HepG2 (cell line): ENCODE measurements around the gene WFDC5. TPM values are rescaled to one million over a fixed set of nuclear protein-coding genes. Genes with fewer than 3 reads are reported as not detected.

ENCODE experiments used
- EHMT2 ChIP-seq: fragments of 200-600 bp; sonication (generic); IDR thresholded peaks from 2 replicates; pipeline ENCODE4 v1.7.0; 2017; ENCODE audit warnings: antibody characterized with exemption, low read depth, low read length, borderline replicate concordance
- ELF1 ChIP-seq: sonication (generic); formaldehyde crosslinking; IDR thresholded peaks from 2 replicates; pipeline ENCODE4 v1.4.0; 2020; ENCODE audit warnings: missing genetic modification reagents
- GFI1 ChIP-seq: sonication (generic); formaldehyde crosslinking; IDR thresholded peaks from 2 replicates; pipeline ENCODE4 v1.5.0; 2020; ENCODE audit warnings: missing genetic modification reagents, mild to moderate bottlenecking, borderline replicate concordance
- HES4 ChIP-seq: sonication (generic); formaldehyde crosslinking; IDR thresholded peaks from 2 replicates; pipeline ENCODE4 v1.9.0; 2021; ENCODE audit warnings: mild to moderate bottlenecking, missing genetic modification reagents, borderline replicate concordance
- IRF9 ChIP-seq: sonication (generic); formaldehyde crosslinking; IDR thresholded peaks from 2 replicates; pipeline ENCODE4 v1.8.0; 2022; ENCODE audit warnings: missing genetic modification reagents, mild to moderate bottlenecking, borderline replicate concordance
- KDM1A ChIP-seq: IDR thresholded peaks from 2 replicates; pipeline ENCODE4 v1.6.1; 2016; ENCODE audit warnings: missing compliant biosample characterization
- MIER3 ChIP-seq: IDR thresholded peaks from 2 replicates; pipeline ENCODE4 v1.6.1; 2016; ENCODE audit warnings: missing compliant biosample characterization, borderline replicate concordance
- MXD1 ChIP-seq: sonication (generic); formaldehyde crosslinking; IDR thresholded peaks from 2 replicates; pipeline ENCODE4 v1.4.0; 2020; ENCODE audit warnings: mild to moderate bottlenecking, missing genetic modification reagents
- NFRKB ChIP-seq: fragments of 450-650 bp; IDR thresholded peaks from 2 replicates; pipeline ENCODE4 v1.6.1; 2017
- NKX3-1 ChIP-seq: sonication (generic); formaldehyde crosslinking; IDR thresholded peaks from 2 replicates; pipeline ENCODE4 v1.5.0; 2020; ENCODE audit warnings: missing genetic modification reagents
- RBFOX2 ChIP-seq: fragments of 200-400 bp; formaldehyde crosslinking; IDR thresholded peaks from 2 replicates; pipeline ENCODE4 v1.6.1; 2017; ENCODE audit warnings: low read depth, mild to moderate bottlenecking, low read length
- RFX3 ChIP-seq: IDR thresholded peaks from 2 replicates; pipeline ENCODE4 v1.6.1; 2016; ENCODE audit warnings: missing biosample characterization, missing genetic modification reagents
- SNAPC4 ChIP-seq: sonication (generic); formaldehyde crosslinking; IDR thresholded peaks from 2 replicates; pipeline ENCODE4 v1.4.0; 2020; ENCODE audit warnings: mild to moderate bottlenecking, missing genetic modification reagents
- SP2 ChIP-seq: sonication (generic); formaldehyde crosslinking; IDR thresholded peaks from 2 replicates; pipeline ENCODE4 v1.5.1; 2020; ENCODE audit warnings: mild to moderate bottlenecking, missing genetic modification reagents
- ZBTB10 ChIP-seq: sonication (generic); formaldehyde crosslinking; IDR thresholded peaks from 2 replicates; pipeline ENCODE4 v1.4.0; 2020; ENCODE audit warnings: missing genetic modification reagents, borderline replicate concordance
- ZBTB34 ChIP-seq: sonication (generic); formaldehyde crosslinking; IDR thresholded peaks from 2 replicates; pipeline ENCODE4 v1.8.0; 2022; ENCODE audit warnings: mild to moderate bottlenecking, missing genetic modification reagents
- ZC3H13 ChIP-seq: sonication (generic); formaldehyde crosslinking; IDR thresholded peaks from 2 replicates; pipeline ENCODE4 v1.8.1; 2023; ENCODE audit warnings: mild to moderate bottlenecking, missing genetic modification reagents, moderate library complexity
- ZNF451 ChIP-seq: sonication (generic); formaldehyde crosslinking; IDR thresholded peaks from 2 replicates; pipeline ENCODE4 v1.5.0; 2020; ENCODE audit warnings: mild to moderate bottlenecking, missing genetic modification reagents
- ZNF547 ChIP-seq: sonication (generic); formaldehyde crosslinking; IDR thresholded peaks from 2 replicates; pipeline ENCODE4 v1.5.1; 2020; ENCODE audit warnings: mild to moderate bottlenecking, missing genetic modification reagents
- ZNF616 ChIP-seq: sonication (generic); formaldehyde crosslinking; IDR thresholded peaks from 2 replicates; pipeline ENCODE4 v1.5.0; 2020; ENCODE audit warnings: low read depth, mild to moderate bottlenecking, missing genetic modification reagents
- ZNF703 ChIP-seq: sonication (generic); formaldehyde crosslinking; IDR thresholded peaks from 2 replicates; pipeline ENCODE4 v1.5.1; 2020; ENCODE audit warnings: missing genetic modification reagents, mild to moderate bottlenecking, moderate library complexity, borderline replicate concordance
- polyA plus RNA-seq, 8 experiments: library from polyadenylated mRNA; depleted of rRNA in 3 of 8; stranded (reverse) in 7 of 8; unstranded in 1 of 8; fragments of >200 nt; fragmentation: Illumina TruSeq in 4 of 8; extraction: Trizol in 4 of 8; gene quantifications; 2 replicates each; pipeline versions ENCODE4 v1.2.1 to v1.2.3, GENCODE V29; 2011 to 2016; ENCODE audit warnings: low read depth in 4 of 8, missing spikeins in 1 of 8, mixed read lengths in 1 of 8; ENCODE audit not compliant: insufficient read depth in 1 of 8
- total RNA-seq, 5 experiments: library from RNA; depleted of rRNA; stranded (reverse); fragments of >200 nt; fragmentation: Illumina TruSeq; extraction: Trizol; gene quantifications; 2 replicates each; pipeline ENCODE4 v1.2.3, GENCODE V29; 2016; ENCODE audit warnings: low read depth in 1 of 5

Gene WFDC5
- total and polyA plus RNA-seq, 2 of the 13 experiments (the other 11 are each of a cell fraction or from before 2014, with no cell fraction given), result not detected

- TF ChIP-seq IRF9 (CRISPR knock-in tag) (no peak), EHMT2 (no peak), ZNF703 (CRISPR knock-in tag) (no peak), SNAPC4 (CRISPR knock-in tag) (no peak), GFI1 (no peak), RFX3 (CRISPR knock-in tag) (no peak), ELF1 (no peak), NFRKB (no peak), ZNF547 (CRISPR knock-in tag) (no peak), ZC3H13 (CRISPR knock-in tag) (no peak), SP2 (no peak), KDM1A (peak; percentile 89), ZNF451 (CRISPR knock-in tag) (no peak), MIER3 (CRISPR knock-in tag) (peak; percentile 80), NKX3-1 (CRISPR knock-in tag) (no peak; the same call in 1 of the 2 replicates), ZNF616 (CRISPR knock-in tag) (no peak), RBFOX2 (no peak), MXD1 (CRISPR knock-in tag) (no peak), ZBTB34 (CRISPR knock-in tag) (no peak), HES4 (CRISPR knock-in tag) (no peak), ZBTB10 (CRISPR knock-in tag) (no peak)
These were observed 37.4 kb downstream of the WFDC5 start (continued) for GRCh38 chr20:45077559-45077958.
